ENCODE results near the gene HHIPL1. TPM values are rescaled to one million over a fixed set of nuclear protein-coding genes. Genes with fewer than 3 reads are reported as not detected.

The HHIPL1 gene
- total RNA-seq, 1 experiment from 2014 or later, result 2.6 TPM

DNA sequence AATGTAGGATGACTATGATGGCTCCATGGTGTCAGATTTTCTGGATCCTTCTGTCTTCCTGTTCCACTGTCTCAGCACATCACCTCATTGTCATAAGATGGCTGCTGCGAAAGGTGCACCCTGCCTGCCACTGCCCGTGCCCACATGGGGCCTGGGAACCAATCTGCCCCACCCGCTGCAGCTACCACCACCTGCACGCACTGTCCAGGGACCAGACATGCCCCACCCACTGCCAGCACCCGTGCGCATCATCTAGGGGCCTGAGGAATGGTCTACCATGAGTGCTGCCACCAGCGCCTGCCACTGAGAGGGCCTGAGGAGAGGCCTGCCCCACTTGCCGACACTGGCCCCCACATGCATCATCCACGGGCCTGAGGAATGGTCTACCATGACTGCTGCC, 63.0 kb downstream of the HHIPL1 start:
- Histone ChIP-seq H3K4ac (ENCODE audit: low read depth, low read length) (no peak overlapping the region), H3K56ac (ENCODE audit: insufficient read length, low read depth, low read length) (no peak overlapping the region), H2BK5ac (ENCODE audit: insufficient read length, low read length) (no peak overlapping the region), H3K14ac (ENCODE audit: insufficient read depth, low read length) (no peak overlapping the region), H3K79me2 (ENCODE audit: insufficient read depth, low read length) (no peaks in the 10 kb centered on the region), H2BK120ac (ENCODE audit: low read depth, low read length, poor library complexity, severe bottlenecking) (no peak overlapping the region), H3K9me3 (ENCODE audit: control insufficient read depth, low read depth, low read length) (peaks cover 9% of the 10 kb centered on the region), H3K9ac (ENCODE audit: extremely low read depth, insufficient read length, low read length) (no peak overlapping the region), H2BK12ac (ENCODE audit: insufficient read length, low read depth, low read length) (no peak overlapping the region), H3K4me1 (ENCODE audit: insufficient read depth, low read length) (no peaks in the 10 kb centered on the region), H3T11ph (ENCODE audit: low read length) (no peak overlapping the region), H4K20me1 (ENCODE audit: control insufficient read depth, insufficient read depth, insufficient read length) (no peaks in the 10 kb centered on the region), H3K23ac (ENCODE audit: insufficient read length, low read depth, low read length) (no peak overlapping the region), H3K27ac (ENCODE audit: insufficient read length, low read depth, low read length) (no peak overlapping the region), H3K4me2 (ENCODE audit: insufficient read depth, insufficient read length, low read length) (no peak overlapping the region), H2BK15ac (ENCODE audit: low read depth, low read length) (no peak overlapping the region), H3K79me1 (ENCODE audit: insufficient read depth, low read depth, low read length, poor library complexity, severe bottlenecking) (no peaks in the 10 kb centered on the region), H2BK20ac (ENCODE audit: low read depth, low read length, poor library complexity, severe bottlenecking) (no peak overlapping the region), H3K23me2 (ENCODE audit: insufficient read length, low read depth, low read length, poor library complexity, severe bottlenecking) (peaks cover 4% of the 10 kb centered on the region), H3K18ac (ENCODE audit: insufficient read length, low read depth, low read length) (no peak overlapping the region), H4K8ac (replicated peaks; ENCODE audit: insufficient read length, low read depth, low read length) (no peak overlapping the region), H2AK5ac (ENCODE audit: insufficient read length, low read length) (no peak overlapping the region), H4K5ac (ENCODE audit: insufficient read length, low read depth, low read length) (no peak overlapping the region), H3K27me3 (ENCODE audit: insufficient read depth, low read length) (no peaks in the 10 kb centered on the region), H4K91ac (ENCODE audit: insufficient read length, low read depth, low read length) (no peak overlapping the region), H2AFZ (ENCODE audit: low read length) (no peak overlapping the region)
- Mint-ChIP-seq H3K4me3 (no peak overlapping the region), H3K9me3 (peaks cover 17 to 35% of the 10 kb centered on the region in 2 experiments), H3K4me1 (no peaks in the 10 kb centered on the region), H3K36me3 (ENCODE audit: insufficient read depth in 1 of 3, low read depth in 3 of 3) (peaks cover 14 to 15% (median 14%) of the 10 kb centered on the region in 3 experiments), H3K27me3 (ENCODE audit: low read depth) (peaks cover 19% of the 10 kb centered on the region), H3K27ac (no peak overlapping the region; a peak in 1 of 7 replicates)
- peak; percentile 14 for DNase-seq
- TF ChIP-seq, protein P1, sequence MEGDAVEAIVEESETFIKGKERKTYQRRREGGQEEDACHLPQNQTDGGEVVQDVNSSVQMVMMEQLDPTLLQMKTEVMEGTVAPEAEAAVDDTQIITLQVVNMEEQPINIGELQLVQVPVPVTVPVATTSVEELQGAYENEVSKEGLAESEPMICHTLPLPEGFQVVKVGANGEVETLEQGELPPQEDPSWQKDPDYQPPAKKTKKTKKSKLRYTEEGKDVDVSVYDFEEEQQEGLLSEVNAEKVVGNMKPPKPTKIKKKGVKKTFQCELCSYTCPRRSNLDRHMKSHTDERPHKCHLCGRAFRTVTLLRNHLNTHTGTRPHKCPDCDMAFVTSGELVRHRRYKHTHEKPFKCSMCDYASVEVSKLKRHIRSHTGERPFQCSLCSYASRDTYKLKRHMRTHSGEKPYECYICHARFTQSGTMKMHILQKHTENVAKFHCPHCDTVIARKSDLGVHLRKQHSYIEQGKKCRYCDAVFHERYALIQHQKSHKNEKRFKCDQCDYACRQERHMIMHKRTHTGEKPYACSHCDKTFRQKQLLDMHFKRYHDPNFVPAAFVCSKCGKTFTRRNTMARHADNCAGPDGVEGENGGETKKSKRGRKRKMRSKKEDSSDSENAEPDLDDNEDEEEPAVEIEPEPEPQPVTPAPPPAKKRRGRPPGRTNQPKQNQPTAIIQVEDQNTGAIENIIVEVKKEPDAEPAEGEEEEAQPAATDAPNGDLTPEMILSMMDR (conservative IDR thresholded peaks at IDR 0.05), result no peak
- WGBS (ENCODE audit: extremely low coverage, insufficient read length, low lambda C conversion rate), result no CpG with 5 or more reads among the region's 9 CpGs

Data from H9 (cell line).